ENCODE measurements around the gene SIN3B. TPM values are rescaled to one million over a fixed set of nuclear protein-coding genes. Genes with fewer than 3 reads are reported as not detected.
"Not testable (repeated sequence)": the region's sequence is repeated elsewhere in the genome, so short reads cannot be mapped to it uniquely, and the experiment has no call there.

SIN3B gene
- polyA plus RNA-seq, 1 donor from 2014 or later = 11.8 TPM

GRCh38 chr19:16869331-16869972 lies 40.3 kb downstream of the SIN3B start:
- H3K27me3 Mint-ChIP-seq = no peaks in the 10 kb centered on the region
- H3K36me3 Mint-ChIP-seq = peaks cover 13% of the 10 kb centered on the region
- peaks cover 0 to 2% (median 0%) of the 10 kb centered on the region in 3 donors for H3K9me3 Mint-ChIP-seq
- H3K4me3 Mint-ChIP-seq = no peak overlapping the region
- peaks cover 0 to 10% (median 4%) of the 10 kb centered on the region in 3 donors for H3K4me1 Mint-ChIP-seq
- H3K27ac Mint-ChIP-seq = no peak overlapping the region

GRCh38 chr19:16871871-16872270 lies 42.7 kb downstream of the SIN3B start:
- H3K9me3 Mint-ChIP-seq = peaks cover 0 to 6% (median 0%) of the 10 kb centered on the region in 3 donors
- peaks cover 12% of the 10 kb centered on the region for H3K36me3 Mint-ChIP-seq
- H3K27me3 Mint-ChIP-seq = no peaks in the 10 kb centered on the region
- H3K4me3 Mint-ChIP-seq = no peak overlapping the region
- H3K4me1 Mint-ChIP-seq = peaks cover 0 to 19% (median 14%) of the 10 kb centered on the region in 3 donors
- H3K27ac Mint-ChIP-seq = peak overlapping the region in 1 of 3 donors; percentile 59

- peaks cover 12% of the 10 kb centered on the region for H3K36me3 Mint-ChIP-seq
- peaks cover 0 to 19% (median 14%) of the 10 kb centered on the region in 3 donors for H3K4me1 Mint-ChIP-seq
- no peak overlapping the region for H3K27ac Mint-ChIP-seq
- H3K4me3 Mint-ChIP-seq = no peak overlapping the region
- peaks cover 0 to 6% (median 0%) of the 10 kb centered on the region in 3 donors for H3K9me3 Mint-ChIP-seq
- no peaks in the 10 kb centered on the region for H3K27me3 Mint-ChIP-seq
Measured at GRCh38 chr19:16872728-16873127, 43.5 kb downstream of the SIN3B start.

- Mint-ChIP-seq H3K27ac (peak overlapping the region; percentile 6 to 97 (median 63)), H3K9me3 (peaks cover 0 to 6% (median 0%) of the 10 kb centered on the region in 3 donors), H3K36me3 (peaks cover 9% of the 10 kb centered on the region), H3K4me3 (peak overlapping the region in 1 of 4 donors; percentile 55), H3K4me1 (peaks cover 0 to 19% (median 14%) of the 10 kb centered on the region in 3 donors), H3K27me3 (no peaks in the 10 kb centered on the region)
Measured at GRCh38 chr19:16873594-16873993, 44.4 kb downstream of the SIN3B start.

- Mint-ChIP-seq H3K9me3 (peaks cover 0 to 6% (median 0%) of the 10 kb centered on the region in 3 donors), H3K27me3 (no peaks in the 10 kb centered on the region), H3K4me1 (peaks cover 0 to 19% (median 14%) of the 10 kb centered on the region in 3 donors), H3K27ac (peak overlapping the region; percentile 6 to 97 (median 87)), H3K4me3 (peak overlapping the region in 2 of 4 donors; percentile 15 to 91), H3K36me3 (peaks cover 12% of the 10 kb centered on the region)
Measured at GRCh38 chr19:16874250-16874977, 45.2 kb downstream of the SIN3B start.

GRCh38 chr19:16874978-16875299 lies 45.7 kb downstream of the SIN3B start:
- H3K4me3 Mint-ChIP-seq = peak overlapping the region in 1 of 4 donors; percentile 91
- peaks cover 12% of the 10 kb centered on the region for H3K36me3 Mint-ChIP-seq
- H3K27me3 Mint-ChIP-seq, H3K9me3 Mint-ChIP-seq: not testable (repeated sequence)
- H3K4me1 Mint-ChIP-seq = peaks cover 0 to 19% (median 14%) of the 10 kb centered on the region in 3 donors
- H3K27ac Mint-ChIP-seq = peak overlapping the region in 2 of 3 donors; percentile 6 to 97

GRCh38 chr19:16875584-16876555 lies 46.7 kb downstream of the SIN3B start:
- Mint-ChIP-seq H3K9me3 (peaks cover 0 to 9% (median 6%) of the 10 kb centered on the region in 3 donors), H3K36me3 (peaks cover 18% of the 10 kb centered on the region), H3K4me3 (peak overlapping the region in 2 of 4 donors; percentile 62 to 82), H3K27me3 (no peaks in the 10 kb centered on the region), H3K4me1 (peaks cover 0 to 19% (median 16%) of the 10 kb centered on the region in 3 donors), H3K27ac (peak overlapping the region; percentile 71 to 92 (median 91))

GRCh38 chr19:16876904-16877361 lies 47.7 kb downstream of the SIN3B start:
- Mint-ChIP-seq H3K4me3 (peak overlapping the region in 1 of 4 donors; percentile 23), H3K36me3 (peaks cover 19% of the 10 kb centered on the region), H3K27ac (peak overlapping the region in 1 of 3 donors; percentile 62), H3K9me3 (peaks cover 0 to 11% (median 11%) of the 10 kb centered on the region in 3 donors), H3K27me3 (no peaks in the 10 kb centered on the region), H3K4me1 (peaks cover under 1 to 19% (median 16%) of the 10 kb centered on the region in 3 donors)

GRCh38 chr19:16877581-16877980 lies 48.4 kb downstream of the SIN3B start:
- Mint-ChIP-seq H3K4me3 (no peak overlapping the region), H3K36me3 (peaks cover 19% of the 10 kb centered on the region)

GRCh38 chr19:16878181-16878965 lies 49.2 kb downstream of the SIN3B start:
- H3K4me3 Mint-ChIP-seq = peak overlapping the region in 2 of 4 donors; percentile 33 to 45
- H3K36me3 Mint-ChIP-seq = peaks cover 22% of the 10 kb centered on the region
- no peak overlapping the region for H3K27ac Mint-ChIP-seq
- H3K9me3 Mint-ChIP-seq = peaks cover 8 to 24% (median 23%) of the 10 kb centered on the region in 3 donors
- H3K4me1 Mint-ChIP-seq = peaks cover 4 to 22% (median 16%) of the 10 kb centered on the region in 3 donors
- no peaks in the 10 kb centered on the region for H3K27me3 Mint-ChIP-seq

More at GRCh38 chr19:16877581-16877980, 48.4 kb downstream of the SIN3B start:
- peaks cover 4 to 19% (median 16%) of the 10 kb centered on the region in 3 donors for H3K4me1 Mint-ChIP-seq
- H3K27me3 Mint-ChIP-seq = no peaks in the 10 kb centered on the region
- peaks cover 4 to 18% (median 18%) of the 10 kb centered on the region in 3 donors for H3K9me3 Mint-ChIP-seq
- H3K27ac Mint-ChIP-seq = no peak overlapping the region

- Mint-ChIP-seq H3K4me3 (peak overlapping the region in 1 of 4 donors; percentile 49), H3K27ac (no peak overlapping the region), H3K9me3 (peaks cover 8 to 25% (median 17%) of the 10 kb centered on the region in 3 donors), H3K4me1 (peaks cover 4 to 5% (median 4%) of the 10 kb centered on the region in 3 donors), H3K27me3 (no peaks in the 10 kb centered on the region), H3K36me3 (peaks cover 13% of the 10 kb centered on the region)
Measured at GRCh38 chr19:16880884-16881554, 51.8 kb downstream of the SIN3B start.

- peaks cover 8 to 25% (median 17%) of the 10 kb centered on the region in 3 donors for H3K9me3 Mint-ChIP-seq
- no peaks in the 10 kb centered on the region for H3K27me3 Mint-ChIP-seq
- peak overlapping the region in 1 of 3 donors; percentile 23 for H3K27ac Mint-ChIP-seq
- no peak overlapping the region for H3K4me3 Mint-ChIP-seq
- H3K36me3 Mint-ChIP-seq = peaks cover 13% of the 10 kb centered on the region
- peaks cover 3 to 4% (median 4%) of the 10 kb centered on the region in 3 donors for H3K4me1 Mint-ChIP-seq
Measured at GRCh38 chr19:16882146-16882545, 52.9 kb downstream of the SIN3B start.

GRCh38 chr19:16883522-16883921 lies 54.3 kb downstream of the SIN3B start:
- Mint-ChIP-seq H3K27me3 (no peaks in the 10 kb centered on the region), H3K4me3 (peak overlapping the region in 1 of 4 donors; percentile 27), H3K36me3 (peaks cover 13% of the 10 kb centered on the region)

More at GRCh38 chr19:16883522-16883921, 54.3 kb downstream of the SIN3B start:
- Mint-ChIP-seq H3K9me3 (peaks cover 8 to 25% (median 17%) of the 10 kb centered on the region in 3 donors), H3K27ac (no peak overlapping the region), H3K4me1 (peaks cover 4 to 5% (median 4%) of the 10 kb centered on the region in 3 donors)
